ENCODE results near the gene TTC34.
"Not testable (repeated sequence)": the region's sequence is repeated elsewhere in the genome, so short reads cannot be mapped to it uniquely, and the experiment has no call there.

TTC34 gene

DNA sequence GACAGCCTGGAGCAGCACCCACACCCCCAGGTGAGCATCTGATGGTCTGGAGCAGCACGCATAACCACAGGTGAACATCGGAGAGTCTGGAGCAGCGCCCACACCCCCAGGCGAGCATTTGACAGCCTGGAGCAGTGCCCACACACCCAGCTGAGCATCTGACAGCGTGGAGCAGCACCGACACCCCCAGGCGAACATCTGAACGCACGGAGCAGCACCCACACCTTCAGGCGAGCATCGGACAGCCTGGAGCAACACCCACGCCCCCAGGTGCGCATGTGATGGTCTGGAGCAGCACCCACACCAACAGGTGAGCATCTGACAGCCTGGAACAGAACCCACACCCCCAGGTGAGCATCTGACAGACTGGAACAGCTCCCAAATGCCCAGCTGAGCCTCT lies 49.6 kb downstream of the TTC34 start:
- H3K27ac ChIP-seq (ENCODE audit: low read depth, low read length); H3K4me1 ChIP-seq (ENCODE audit: control insufficient read depth, insufficient read depth, low read length, unreplicated experiment); H3K79me2 ChIP-seq (ENCODE audit: control insufficient read depth, insufficient read depth, low read length, unreplicated experiment); H3K4me3 ChIP-seq (ENCODE audit: low read depth, low read length); H2AFZ ChIP-seq (ENCODE audit: low read length, unreplicated experiment); H3K27me3 ChIP-seq (ENCODE audit: insufficient read depth, low read length); H3K36me3 ChIP-seq (ENCODE audit: insufficient read depth, low read length): not testable (repeated sequence)

DNA sequence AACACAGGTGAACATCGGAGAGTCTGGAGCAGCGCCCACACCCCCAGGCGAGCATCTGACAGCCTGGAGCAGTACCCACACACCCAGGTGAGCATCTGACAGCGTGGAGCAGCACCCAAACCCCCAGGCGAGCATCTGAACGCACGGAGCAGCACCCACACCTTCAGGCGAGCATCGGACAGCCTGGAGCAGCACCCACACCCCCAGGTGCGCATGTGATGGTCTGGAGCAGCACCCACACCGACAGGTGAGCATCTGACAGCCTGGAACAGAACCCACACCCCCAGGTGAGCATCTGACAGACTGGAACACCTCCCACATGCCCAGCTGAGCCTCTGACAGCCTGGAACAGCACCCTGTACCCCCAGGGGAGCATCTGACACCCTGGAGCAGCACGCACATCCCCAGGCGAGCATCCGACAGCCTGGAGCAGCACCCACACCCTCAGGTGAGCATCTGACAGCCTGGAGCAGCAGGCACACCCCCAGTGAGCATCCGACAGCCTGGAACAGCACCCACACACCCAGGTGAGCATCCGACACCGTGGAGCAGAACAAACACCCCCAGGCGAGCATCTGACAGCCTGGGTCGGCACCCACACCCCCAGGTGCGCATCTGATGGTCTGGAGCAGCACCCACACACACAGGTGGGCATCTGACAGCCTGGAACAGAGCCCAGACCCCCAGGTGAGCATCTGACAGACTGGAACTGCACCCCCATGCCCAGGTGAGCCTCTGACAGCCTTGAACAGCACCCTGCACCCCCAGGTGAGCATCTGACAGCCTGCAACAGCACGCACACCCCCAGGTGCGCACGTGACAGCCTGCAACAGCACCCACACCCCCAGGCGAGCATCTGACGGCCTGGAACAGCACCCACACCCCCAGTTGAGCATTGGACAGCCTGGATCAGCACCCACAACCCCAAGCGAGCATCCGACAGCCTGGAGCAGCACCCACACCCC lies 50.4 kb downstream of the TTC34 start:
- H3K27me3 ChIP-seq (ENCODE audit: insufficient read depth, low read length); H2AFZ ChIP-seq (ENCODE audit: low read length, unreplicated experiment); H3K79me2 ChIP-seq (ENCODE audit: control insufficient read depth, insufficient read depth, low read length, unreplicated experiment); H3K4me3 ChIP-seq (ENCODE audit: low read depth, low read length); H3K36me3 ChIP-seq (ENCODE audit: insufficient read depth, low read length); H3K4me1 ChIP-seq (ENCODE audit: control insufficient read depth, insufficient read depth, low read length, unreplicated experiment); H3K27ac ChIP-seq (ENCODE audit: low read depth, low read length): not testable (repeated sequence)

DNA sequence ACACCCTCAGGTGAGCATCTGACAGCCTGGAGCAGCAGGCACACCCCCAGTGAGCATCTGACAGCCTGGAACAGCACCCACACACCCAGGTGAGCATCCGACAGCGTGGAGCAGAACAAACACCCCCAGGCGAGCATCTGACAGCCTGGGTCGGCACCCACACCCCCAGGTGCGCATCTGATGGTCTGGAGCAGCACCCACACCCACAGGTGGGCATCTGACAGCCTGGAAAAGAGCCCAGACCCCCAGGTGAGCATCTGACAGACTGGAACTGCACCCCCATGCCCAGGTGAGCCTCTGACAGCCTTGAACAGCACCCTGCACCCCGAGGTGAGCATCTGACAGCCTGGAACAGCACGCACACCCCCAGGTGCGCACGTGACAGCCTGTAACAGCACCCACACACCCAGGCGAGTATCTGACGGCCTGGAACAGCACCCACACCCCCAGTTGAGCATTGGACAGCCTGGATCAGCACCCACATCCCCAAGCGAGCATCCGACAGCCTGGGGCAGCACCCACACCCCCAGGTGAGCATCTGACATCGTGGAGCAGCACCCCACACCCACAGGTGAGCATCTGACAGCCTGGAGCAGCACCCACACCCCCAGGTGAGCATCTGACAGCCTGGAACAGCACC lies 51.3 kb downstream of the TTC34 start:
- not testable (repeated sequence) for H3K4me1 ChIP-seq (ENCODE audit: control insufficient read depth, insufficient read depth, low read length, unreplicated experiment); H3K4me3 ChIP-seq (ENCODE audit: low read depth, low read length); H3K79me2 ChIP-seq (ENCODE audit: control insufficient read depth, insufficient read depth, low read length, unreplicated experiment); H3K27me3 ChIP-seq (ENCODE audit: insufficient read depth, low read length); H2AFZ ChIP-seq (ENCODE audit: low read length, unreplicated experiment); H3K36me3 ChIP-seq (ENCODE audit: insufficient read depth, low read length); H3K27ac ChIP-seq (ENCODE audit: low read depth, low read length)

DNA sequence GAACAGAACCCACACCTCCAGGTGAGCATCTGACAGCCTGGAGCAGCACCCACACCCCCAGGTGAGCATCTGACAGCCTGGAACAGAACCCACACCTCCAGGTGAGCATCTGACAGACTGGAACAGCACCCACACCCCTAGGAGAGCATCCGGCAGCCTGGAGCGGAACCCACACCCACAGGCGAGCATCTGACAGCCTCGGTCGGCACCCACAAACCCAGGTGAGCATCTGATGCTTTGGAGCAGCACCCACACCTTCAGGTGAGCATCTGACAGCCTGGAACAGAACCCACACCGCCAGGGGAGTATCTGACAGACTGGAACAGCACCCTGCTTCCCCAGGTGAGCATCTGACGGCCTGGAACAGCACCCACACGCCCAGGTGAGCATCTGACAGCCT lies 52.9 kb downstream of the TTC34 start:
- not testable (repeated sequence) for H3K4me1 ChIP-seq (ENCODE audit: control insufficient read depth, insufficient read depth, low read length, unreplicated experiment); H2AFZ ChIP-seq (ENCODE audit: low read length, unreplicated experiment); H3K4me3 ChIP-seq (ENCODE audit: low read depth, low read length); H3K27me3 ChIP-seq (ENCODE audit: insufficient read depth, low read length); H3K36me3 ChIP-seq (ENCODE audit: insufficient read depth, low read length); H3K27ac ChIP-seq (ENCODE audit: low read depth, low read length); H3K79me2 ChIP-seq (ENCODE audit: control insufficient read depth, insufficient read depth, low read length, unreplicated experiment)

DNA sequence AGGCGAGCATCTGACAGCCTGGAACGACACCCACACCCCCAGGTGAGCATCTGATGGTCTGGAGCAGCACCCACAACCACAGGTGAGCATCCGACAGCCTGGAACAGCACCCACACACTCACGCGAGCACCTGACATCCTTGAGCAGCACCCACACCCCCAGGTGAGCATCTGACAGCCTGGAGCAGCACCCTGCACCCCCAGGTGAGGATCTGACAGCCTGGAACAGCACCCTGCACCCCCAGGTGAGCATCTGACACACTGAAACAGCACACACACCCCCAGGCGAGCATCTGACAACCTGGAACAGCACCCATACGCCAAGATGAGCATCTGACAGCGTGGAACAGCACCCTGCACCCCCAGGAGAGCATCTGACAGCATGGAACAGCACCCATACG lies 106.7 kb downstream of the TTC34 start:
- not testable (repeated sequence) for H3K4me3 ChIP-seq (ENCODE audit: low read depth, low read length); H3K4me1 ChIP-seq (ENCODE audit: control insufficient read depth, insufficient read depth, low read length, unreplicated experiment); H3K36me3 ChIP-seq (ENCODE audit: insufficient read depth, low read length); H3K27me3 ChIP-seq (ENCODE audit: insufficient read depth, low read length); H2AFZ ChIP-seq (ENCODE audit: low read length, unreplicated experiment); H3K79me2 ChIP-seq (ENCODE audit: control insufficient read depth, insufficient read depth, low read length, unreplicated experiment); H3K27ac ChIP-seq (ENCODE audit: low read depth, low read length)

DNA sequence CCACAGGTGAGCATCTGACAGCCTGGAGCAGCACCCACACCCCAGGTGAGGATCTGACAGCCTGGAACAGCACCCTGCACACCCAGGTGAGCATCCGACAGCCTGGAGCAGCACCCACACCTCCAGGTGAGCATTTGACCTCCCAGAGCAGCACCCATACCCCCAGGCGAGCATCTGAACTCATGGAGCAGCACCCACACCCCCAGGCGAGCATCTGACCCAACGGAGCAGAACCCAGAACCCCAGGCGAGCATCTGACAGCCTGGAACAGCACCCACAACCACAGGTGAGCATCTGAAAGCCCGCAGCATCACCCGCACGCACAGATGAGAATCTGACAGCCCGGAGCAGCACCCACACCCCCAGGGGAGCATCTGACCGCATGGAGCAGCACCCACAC lies 111.3 kb downstream of the TTC34 start:
- H3K79me2 ChIP-seq (ENCODE audit: control insufficient read depth, insufficient read depth, low read length, unreplicated experiment); H2AFZ ChIP-seq (ENCODE audit: low read length, unreplicated experiment); H3K27me3 ChIP-seq (ENCODE audit: insufficient read depth, low read length); H3K27ac ChIP-seq (ENCODE audit: low read depth, low read length); H3K4me1 ChIP-seq (ENCODE audit: control insufficient read depth, insufficient read depth, low read length, unreplicated experiment); H3K36me3 ChIP-seq (ENCODE audit: insufficient read depth, low read length); H3K4me3 ChIP-seq (ENCODE audit: low read depth, low read length): not testable (repeated sequence)

DNA sequence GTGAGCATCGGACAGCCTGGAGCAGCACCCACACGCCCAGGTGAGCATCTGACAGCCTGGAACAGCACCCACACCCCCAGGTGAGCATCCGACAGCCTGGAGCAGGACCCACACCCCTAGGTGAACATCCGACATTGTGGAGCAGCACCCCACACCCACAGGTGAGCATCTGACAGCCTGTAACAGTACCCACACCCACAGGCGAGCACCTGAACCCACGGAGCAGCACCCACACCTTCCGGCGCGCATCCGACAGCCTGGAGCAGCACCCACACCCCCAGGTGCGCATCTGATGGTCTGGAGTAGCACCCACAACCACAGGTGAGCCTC lies 113.2 kb downstream of the TTC34 start:
- H3K36me3 ChIP-seq (ENCODE audit: insufficient read depth, low read length); H3K4me1 ChIP-seq (ENCODE audit: control insufficient read depth, insufficient read depth, low read length, unreplicated experiment); H3K27ac ChIP-seq (ENCODE audit: low read depth, low read length); H2AFZ ChIP-seq (ENCODE audit: low read length, unreplicated experiment); H3K4me3 ChIP-seq (ENCODE audit: low read depth, low read length); H3K79me2 ChIP-seq (ENCODE audit: control insufficient read depth, insufficient read depth, low read length, unreplicated experiment); H3K27me3 ChIP-seq (ENCODE audit: insufficient read depth, low read length): not testable (repeated sequence)

DNA sequence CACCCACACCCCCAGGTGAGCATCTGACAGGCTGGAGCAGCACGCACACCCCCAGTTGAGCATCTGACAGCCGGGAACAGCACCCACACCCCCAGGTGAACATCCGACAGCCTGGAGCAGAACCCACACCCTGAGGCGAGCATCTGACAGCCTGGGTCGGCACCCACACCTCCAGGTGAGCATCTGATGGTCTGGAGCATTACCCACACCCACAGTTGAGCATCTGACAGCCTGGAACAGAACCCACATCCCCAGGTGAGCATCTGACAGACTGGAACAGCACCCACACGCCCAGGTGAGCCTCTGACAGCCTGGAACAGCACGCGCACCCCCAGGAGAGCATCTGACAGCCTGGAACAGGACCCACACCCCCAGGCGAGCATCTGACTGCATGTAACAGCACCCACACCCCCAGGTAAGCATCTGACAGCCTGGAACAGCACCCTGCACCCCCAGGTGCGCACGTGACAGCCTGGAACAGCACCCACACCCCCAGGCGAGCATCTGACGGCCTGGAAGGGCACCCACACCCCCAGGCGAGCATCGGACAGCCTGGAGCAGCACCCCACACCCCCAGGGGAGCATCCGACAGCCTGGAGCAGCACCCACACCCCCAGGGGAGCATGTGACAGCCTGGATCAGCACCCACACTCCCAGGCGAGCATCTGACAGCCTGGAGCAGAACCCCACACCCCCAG lies 113.7 kb downstream of the TTC34 start:
- not testable (repeated sequence) for H3K4me1 ChIP-seq (ENCODE audit: control insufficient read depth, insufficient read depth, low read length, unreplicated experiment); H2AFZ ChIP-seq (ENCODE audit: low read length, unreplicated experiment); H3K36me3 ChIP-seq (ENCODE audit: insufficient read depth, low read length); H3K27me3 ChIP-seq (ENCODE audit: insufficient read depth, low read length); H3K79me2 ChIP-seq (ENCODE audit: control insufficient read depth, insufficient read depth, low read length, unreplicated experiment); H3K4me3 ChIP-seq (ENCODE audit: low read depth, low read length); H3K27ac ChIP-seq (ENCODE audit: low read depth, low read length)

DNA sequence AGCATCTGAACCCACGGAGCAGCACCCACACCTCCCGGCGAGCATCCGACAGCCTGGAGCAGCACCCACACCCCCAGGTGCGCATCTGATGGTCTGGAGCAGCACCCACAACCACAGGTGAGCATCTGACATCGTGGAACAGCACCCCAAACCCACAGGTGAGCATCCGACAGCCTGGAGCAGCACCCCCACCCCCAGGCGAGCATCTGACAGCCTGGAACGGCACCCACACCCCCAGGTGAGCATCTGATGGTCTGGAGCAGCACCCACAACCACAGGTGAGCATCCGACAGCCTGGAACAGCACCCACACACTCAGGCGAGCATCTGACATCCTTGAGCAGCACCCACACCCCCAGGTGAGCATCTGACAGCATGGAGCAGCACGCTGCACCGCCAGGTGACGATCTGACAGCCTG lies 114.3 kb downstream of the TTC34 start:
- not testable (repeated sequence) for H3K4me3 ChIP-seq (ENCODE audit: low read depth, low read length); H3K4me1 ChIP-seq (ENCODE audit: control insufficient read depth, insufficient read depth, low read length, unreplicated experiment); H3K27me3 ChIP-seq (ENCODE audit: insufficient read depth, low read length); H3K27ac ChIP-seq (ENCODE audit: low read depth, low read length); H3K36me3 ChIP-seq (ENCODE audit: insufficient read depth, low read length); H3K79me2 ChIP-seq (ENCODE audit: control insufficient read depth, insufficient read depth, low read length, unreplicated experiment); H2AFZ ChIP-seq (ENCODE audit: low read length, unreplicated experiment)

DNA sequence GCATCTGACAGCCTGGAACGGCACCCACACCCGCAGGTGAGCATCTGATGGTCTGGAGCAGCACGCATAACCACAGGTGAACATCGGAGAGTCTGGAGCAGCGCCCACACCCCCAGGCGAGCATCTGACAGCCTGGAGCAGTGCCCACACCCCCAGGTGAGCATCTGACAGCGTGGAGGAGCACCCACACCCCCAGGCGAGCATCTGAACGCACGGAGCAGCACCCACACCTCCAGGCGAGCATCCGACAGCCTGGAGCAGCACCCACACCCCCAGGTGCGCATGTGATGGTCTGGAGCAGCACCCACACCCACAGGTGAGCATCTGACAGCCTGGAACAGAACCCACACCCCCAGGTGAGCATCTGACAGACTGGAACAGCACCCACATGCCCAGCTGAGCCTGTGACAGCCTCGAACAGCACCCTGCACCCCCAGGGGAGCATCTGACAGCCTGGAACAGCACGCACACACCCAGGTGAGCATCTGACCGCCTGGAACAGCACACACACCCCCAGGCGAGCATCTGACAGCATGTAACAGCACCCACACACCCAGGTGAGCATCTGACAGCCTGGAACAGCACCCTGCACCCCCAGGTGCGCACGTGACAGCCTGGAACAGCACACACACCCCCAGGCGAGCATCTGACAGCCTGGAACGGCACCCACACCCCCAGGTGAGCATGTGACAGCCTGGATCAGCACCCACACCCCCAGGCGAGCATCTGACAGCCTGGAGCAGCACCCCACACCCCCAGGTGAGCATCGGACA lies 115.2 kb downstream of the TTC34 start:
- H3K27me3 ChIP-seq (ENCODE audit: insufficient read depth, low read length); H3K4me1 ChIP-seq (ENCODE audit: control insufficient read depth, insufficient read depth, low read length, unreplicated experiment); H3K36me3 ChIP-seq (ENCODE audit: insufficient read depth, low read length); H3K79me2 ChIP-seq (ENCODE audit: control insufficient read depth, insufficient read depth, low read length, unreplicated experiment); H3K4me3 ChIP-seq (ENCODE audit: low read depth, low read length); H2AFZ ChIP-seq (ENCODE audit: low read length, unreplicated experiment); H3K27ac ChIP-seq (ENCODE audit: low read depth, low read length): not testable (repeated sequence)

Data from ACC112 (cell line).